ENCODE data around the gene FAM89B.
"Not testable (repeated sequence)": the region's sequence is repeated elsewhere in the genome, so short reads cannot be mapped to it uniquely, and the experiment has no call there.

FAM89B gene

GRCh38 chr11:65556470-65557279 lies 15.7 kb upstream of the FAM89B start:
- DNase-seq (ENCODE audit: low read depth) = no peak

GRCh38 chr11:65557280-65558001 lies 14.9 kb upstream of the FAM89B start:
- no peak for DNase-seq (ENCODE audit: low read depth)

- no peak for DNase-seq (ENCODE audit: low read depth)
Measured at GRCh38 chr11:65558002-65558929, 14.1 kb upstream of the FAM89B start, which contains the start of gene LTBP3. LTBP3 (minus strand) TSS chr11:65558359; CDS start chr11:65557959, 400 bp downstream.

GRCh38 chr11:65558930-65559509 lies 13.3 kb upstream of the FAM89B start:
- DNase-seq (ENCODE audit: low read depth) = no peak

- DNase-seq (ENCODE audit: low read depth) = no peak
Measured at GRCh38 chr11:65559535-65559934, 12.8 kb upstream of the FAM89B start.

- no peak for DNase-seq (ENCODE audit: low read depth)
Measured at GRCh38 chr11:65559951-65560537, 12.3 kb upstream of the FAM89B start.

GRCh38 chr11:65560555-65561418 lies 11.6 kb upstream of the FAM89B start:
- no peak for DNase-seq (ENCODE audit: low read depth)

GRCh38 chr11:65562020-65562419 lies 10.3 kb upstream of the FAM89B start:
- DNase-seq (ENCODE audit: low read depth) = no peak

- no peak for DNase-seq (ENCODE audit: low read depth)
Measured at GRCh38 chr11:65562788-65563187, 9.6 kb upstream of the FAM89B start.

GRCh38 chr11:65563601-65564000 lies 8.7 kb upstream of the FAM89B start:
- no peak for DNase-seq (ENCODE audit: low read depth)

- not testable (repeated sequence) for DNase-seq (ENCODE audit: low read depth)
Measured at GRCh38 chr11:65564879-65565559, 7.3 kb upstream of the FAM89B start.

- no peak for DNase-seq (ENCODE audit: low read depth)
Measured at GRCh38 chr11:65565624-65566453, 6.5 kb upstream of the FAM89B start.

- no peak for DNase-seq (ENCODE audit: low read depth)
Measured at GRCh38 chr11:65569164-65569972, 3.0 kb upstream of the FAM89B start.

- peak; percentile 99 for DNase-seq (ENCODE audit: low read depth)
Measured at GRCh38 chr11:65569973-65570918, 2.1 kb upstream of the FAM89B start, which contains the start of gene ZNRD2. ZNRD2 (plus strand) TSS chr11:65570477; CDS start chr11:65570492, 15 bp downstream.

- DNase-seq (ENCODE audit: low read depth) = no peak
Measured at GRCh38 chr11:65571420-65571819, 918 bp upstream of the FAM89B start.

- no peak for DNase-seq (ENCODE audit: low read depth)
Measured at GRCh38 chr11:65571940-65572339, 398 bp upstream of the FAM89B start.
